ENCODE data around the gene PRMT7. TPM values are rescaled to one million over a fixed set of nuclear protein-coding genes. Genes with fewer than 3 reads are reported as not detected.

The PRMT7 gene
- total RNA-seq, 4 donors from 2014 or later: 11.5 to 34.9 (median 27.4) TPM

DNA sequence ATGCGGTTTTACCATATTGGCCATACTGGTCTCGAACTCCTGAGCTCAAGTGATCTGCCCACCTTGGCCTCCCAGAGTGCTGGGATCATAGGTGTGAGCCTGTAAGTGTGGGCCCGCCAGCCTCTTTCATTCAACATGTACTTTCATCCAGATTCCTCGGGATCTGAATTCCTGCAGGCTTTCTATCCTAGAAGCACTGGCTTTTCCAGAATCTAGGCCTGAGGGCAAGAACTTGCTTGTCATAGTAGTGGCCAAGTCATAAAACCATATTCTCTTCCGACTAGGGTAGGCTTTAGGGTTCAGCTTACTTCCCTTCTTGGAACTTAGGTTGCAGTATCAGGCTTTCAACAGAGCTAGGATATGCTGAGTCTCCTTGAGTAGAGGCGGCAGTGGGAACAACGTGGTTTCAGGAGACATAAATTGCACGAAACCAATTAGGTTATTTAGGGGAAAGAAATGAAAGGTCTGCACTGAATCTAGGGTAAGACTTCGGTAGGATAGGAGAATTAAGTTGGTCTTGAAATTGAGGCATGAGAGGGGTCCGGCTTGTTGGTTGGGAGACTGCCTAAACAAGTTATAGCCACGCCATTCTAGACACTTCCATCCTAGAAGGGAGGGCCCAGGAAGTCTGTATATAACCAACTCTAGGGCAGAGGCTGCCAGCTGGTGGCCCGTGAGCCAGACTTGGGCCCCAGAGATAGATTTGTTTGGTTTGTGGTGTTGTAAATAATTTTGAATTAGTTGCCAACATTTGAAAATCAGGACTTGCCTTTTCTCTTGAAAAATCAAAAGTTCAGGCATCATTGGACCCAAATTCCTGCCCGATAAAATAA lies 30.9 kb upstream of the PRMT7 start:
- Histone ChIP-seq H3K9me3 (no peaks in the 10 kb centered on the region), H3K4me1 (peaks cover 0 to 64% (median 11%) of the 10 kb centered on the region in 3 donors), H3K27ac (no peak overlapping the region), H3K36me3 (peaks cover 0 to 53% of the 10 kb centered on the region in 2 donors), H3K4me3 (no peak overlapping the region), H3K27me3 (no peaks in the 10 kb centered on the region)
- WGBS, 2 donors (ENCODE audit: low coverage in 1 of 2): 85 to 90% methylated on average over 8 to 9 of the region's 13 CpGs
- no peak for TF ChIP-seq EP300 (IDR thresholded peaks at IDR 0.05)
- no peak for TF ChIP-seq POLR2A (IDR thresholded peaks at IDR 0.05)
- TF ChIP-seq POLR2AphosphoS5 (IDR thresholded peaks at IDR 0.05): no peak
- TF ChIP-seq, protein P1, sequence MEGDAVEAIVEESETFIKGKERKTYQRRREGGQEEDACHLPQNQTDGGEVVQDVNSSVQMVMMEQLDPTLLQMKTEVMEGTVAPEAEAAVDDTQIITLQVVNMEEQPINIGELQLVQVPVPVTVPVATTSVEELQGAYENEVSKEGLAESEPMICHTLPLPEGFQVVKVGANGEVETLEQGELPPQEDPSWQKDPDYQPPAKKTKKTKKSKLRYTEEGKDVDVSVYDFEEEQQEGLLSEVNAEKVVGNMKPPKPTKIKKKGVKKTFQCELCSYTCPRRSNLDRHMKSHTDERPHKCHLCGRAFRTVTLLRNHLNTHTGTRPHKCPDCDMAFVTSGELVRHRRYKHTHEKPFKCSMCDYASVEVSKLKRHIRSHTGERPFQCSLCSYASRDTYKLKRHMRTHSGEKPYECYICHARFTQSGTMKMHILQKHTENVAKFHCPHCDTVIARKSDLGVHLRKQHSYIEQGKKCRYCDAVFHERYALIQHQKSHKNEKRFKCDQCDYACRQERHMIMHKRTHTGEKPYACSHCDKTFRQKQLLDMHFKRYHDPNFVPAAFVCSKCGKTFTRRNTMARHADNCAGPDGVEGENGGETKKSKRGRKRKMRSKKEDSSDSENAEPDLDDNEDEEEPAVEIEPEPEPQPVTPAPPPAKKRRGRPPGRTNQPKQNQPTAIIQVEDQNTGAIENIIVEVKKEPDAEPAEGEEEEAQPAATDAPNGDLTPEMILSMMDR (IDR thresholded peaks at IDR 0.05): no peak
- ATAC-seq: no peak

DNA sequence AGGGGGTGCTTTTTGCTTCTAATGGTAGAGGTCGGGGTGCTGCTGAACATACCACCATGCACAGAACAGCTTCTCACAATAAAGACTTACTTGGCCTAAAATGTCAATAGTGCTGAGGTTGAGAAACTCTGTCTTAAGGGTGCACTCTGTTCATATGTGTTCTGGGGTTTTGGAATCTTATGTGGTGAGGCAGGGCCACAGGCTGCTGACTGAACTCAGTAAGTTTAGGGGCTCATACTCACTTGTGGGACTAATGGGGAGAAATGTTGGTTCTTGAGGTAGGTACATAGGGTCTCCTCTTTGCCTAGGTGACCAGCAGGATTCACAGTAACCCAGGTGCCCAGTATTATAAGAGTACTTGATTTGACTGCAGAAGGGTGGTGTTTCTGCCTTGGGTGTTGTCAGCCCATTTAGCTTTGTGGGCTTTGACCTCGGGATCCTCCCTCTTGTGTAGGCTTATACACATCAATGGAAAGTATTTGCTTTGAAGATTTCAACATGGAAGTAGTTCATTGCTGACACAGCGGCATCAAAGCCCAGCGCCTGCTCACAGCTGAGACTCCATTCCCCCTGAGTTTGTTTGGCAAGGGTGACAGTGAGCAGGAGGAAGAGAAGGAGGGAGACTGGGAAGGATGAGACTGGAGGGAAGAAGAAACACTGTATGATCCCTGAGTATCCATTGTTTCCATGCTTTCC lies 29.3 kb upstream of the PRMT7 start:
- Histone ChIP-seq H3K4me3 (no peak overlapping the region), H3K9me3 (no peaks in the 10 kb centered on the region), H3K4me1 (peaks cover 0 to 64% (median 4%) of the 10 kb centered on the region in 3 donors), H3K36me3 (peaks cover 0 to 50% of the 10 kb centered on the region in 2 donors), H3K27me3 (no peaks in the 10 kb centered on the region), H3K27ac (no peak overlapping the region)
- TF ChIP-seq, protein P1 (IDR thresholded peaks at IDR 0.05): no peak
- TF ChIP-seq POLR2AphosphoS5 (IDR thresholded peaks at IDR 0.05) (no peak), EP300 (IDR thresholded peaks at IDR 0.05) (no peak), POLR2A (IDR thresholded peaks at IDR 0.05) (no peak)
- no peak for ATAC-seq
- 86 to 100% methylated on average over 1 to 4 of the region's 4 CpGs for WGBS, 2 donors (ENCODE audit: low coverage in 1 of 2)

DNA sequence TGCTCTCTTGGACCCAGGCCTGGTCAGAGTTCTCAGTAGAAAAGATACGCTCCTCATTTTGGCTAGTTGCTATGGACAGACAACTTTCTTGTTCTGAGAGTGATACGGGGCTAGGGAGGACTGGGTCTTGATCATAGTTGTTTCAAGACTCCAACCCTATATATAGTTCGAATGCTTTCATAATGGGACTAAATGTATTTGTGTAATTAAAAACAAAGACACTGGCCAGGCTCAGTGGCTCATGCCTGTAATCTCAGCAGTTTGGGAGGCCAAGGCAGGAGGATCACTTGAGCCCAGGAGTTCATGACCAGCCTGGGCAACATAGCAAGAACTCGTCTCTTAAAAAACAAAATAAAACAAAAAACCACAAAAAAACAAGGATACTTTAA lies 28.8 kb upstream of the PRMT7 start:
- H3K27me3 ChIP-seq: no peaks in the 10 kb centered on the region
- no peak overlapping the region for H3K27ac ChIP-seq
- no peak overlapping the region for H3K4me3 ChIP-seq
- ATAC-seq: no peak
- H3K36me3 ChIP-seq: peaks cover 0 to 51% of the 10 kb centered on the region in 2 donors
- H3K9me3 ChIP-seq: no peaks in the 10 kb centered on the region
- TF ChIP-seq, protein P1 (IDR thresholded peaks at IDR 0.05): no peak
- TF ChIP-seq POLR2A (IDR thresholded peaks at IDR 0.05) (no peak), EP300 (IDR thresholded peaks at IDR 0.05) (no peak), POLR2AphosphoS5 (IDR thresholded peaks at IDR 0.05) (no peak)
- 64 to 82% methylated on average over 3 to 4 of the region's 4 CpGs for WGBS, 2 donors (ENCODE audit: low coverage in 1 of 2)
- H3K4me1 ChIP-seq: peaks cover 0 to 64% (median 0%) of the 10 kb centered on the region in 3 donors

DNA sequence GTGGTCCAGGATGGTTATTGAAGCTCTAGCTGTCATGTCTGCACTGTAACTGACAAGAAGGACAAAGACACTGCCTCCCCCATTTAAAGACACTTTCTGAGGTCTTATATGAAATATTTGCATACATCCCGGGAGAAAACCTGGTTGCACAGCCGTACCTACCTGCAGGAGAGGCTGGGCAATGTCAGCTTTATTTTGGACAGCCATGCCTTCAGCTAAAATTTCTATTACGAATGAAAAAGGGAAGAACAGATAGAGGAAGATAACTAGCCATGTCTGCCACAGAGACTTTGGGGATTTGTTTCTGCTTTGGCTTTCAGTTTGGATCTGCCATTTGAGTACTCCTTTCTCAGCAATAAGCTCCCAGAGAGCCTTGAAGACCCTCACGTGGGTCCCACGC lies 27.5 kb upstream of the PRMT7 start:
- ATAC-seq: no peak
- Histone ChIP-seq H3K4me1 (peaks cover 0 to 67% (median 10%) of the 10 kb centered on the region in 3 donors), H3K36me3 (peaks cover 0 to 58% of the 10 kb centered on the region in 2 donors), H3K9me3 (no peaks in the 10 kb centered on the region), H3K27ac (peak overlapping the region in 3 of 4 donors; percentile 39 to 43 (median 40)), H3K4me3 (no peak overlapping the region), H3K27me3 (no peaks in the 10 kb centered on the region)
- 63 to 80% methylated on average over 5 of the region's 5 CpGs for WGBS, 2 donors (ENCODE audit: low coverage in 1 of 2)
- no peak for TF ChIP-seq EP300 (IDR thresholded peaks at IDR 0.05)
- TF ChIP-seq POLR2A (IDR thresholded peaks at IDR 0.05): no peak
- TF ChIP-seq POLR2AphosphoS5 (IDR thresholded peaks at IDR 0.05): no peak
- TF ChIP-seq, protein P1 (IDR thresholded peaks at IDR 0.05): no peak

All from gastroesophageal sphincter (tissue), 4 donors.